ENCODE results near the gene INTS6. TPM values are rescaled to one million over a fixed set of nuclear protein-coding genes. Genes with fewer than 3 reads are reported as not detected.

INTS6 gene
- total RNA-seq, 1 experiment from 2014 or later = 22.6 TPM

GRCh38 chr13:51475727-51476501 is 23.1 kb upstream of the INTS6 start:
- Histone ChIP-seq H3K36me3 (no peaks in the 10 kb centered on the region), H3K4me3 (no peak overlapping the region), H3K27me3 (no peaks in the 10 kb centered on the region), H3K9me3 (no peaks in the 10 kb centered on the region)
- DNase-seq = no peak

DNA sequence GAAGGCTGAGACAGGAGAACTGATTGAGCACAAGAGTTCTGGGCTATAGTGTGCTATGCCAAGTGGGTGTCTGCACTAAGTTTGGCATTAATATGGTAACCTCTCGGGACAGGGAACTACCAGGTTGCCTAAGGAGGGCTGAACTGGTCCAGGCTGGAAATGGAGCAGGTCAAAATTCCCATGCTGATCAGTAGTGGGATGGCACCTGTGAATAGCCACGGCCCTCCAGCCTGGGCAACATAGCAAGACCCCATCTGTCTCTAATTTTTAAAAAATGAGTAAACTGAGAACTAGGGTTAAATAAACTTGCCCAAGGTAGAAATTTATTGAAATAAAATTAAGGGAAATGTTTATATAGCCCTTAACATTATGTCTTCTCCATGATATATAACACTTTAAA is 17.0 kb upstream of the INTS6 start:
- H3K4me3 ChIP-seq = no peak overlapping the region
- H3K27me3 ChIP-seq = no peaks in the 10 kb centered on the region
- H3K36me3 ChIP-seq = no peaks in the 10 kb centered on the region
- no peak for DNase-seq
- no peaks in the 10 kb centered on the region for H3K9me3 ChIP-seq

GRCh38 chr13:51467730-51468129 is 14.9 kb upstream of the INTS6 start:
- H3K4me3 ChIP-seq = no peak overlapping the region
- H3K9me3 ChIP-seq = no peaks in the 10 kb centered on the region
- no peaks in the 10 kb centered on the region for H3K36me3 ChIP-seq
- DNase-seq = no peak
- no peaks in the 10 kb centered on the region for H3K27me3 ChIP-seq

- Histone ChIP-seq H3K36me3 (no peaks in the 10 kb centered on the region), H3K4me3 (no peak overlapping the region), H3K27me3 (no peaks in the 10 kb centered on the region), H3K9me3 (no peaks in the 10 kb centered on the region)
- no peak for DNase-seq
These were observed 12.3 kb upstream of the INTS6 start for GRCh38 chr13:51465124-51465523.

DNA sequence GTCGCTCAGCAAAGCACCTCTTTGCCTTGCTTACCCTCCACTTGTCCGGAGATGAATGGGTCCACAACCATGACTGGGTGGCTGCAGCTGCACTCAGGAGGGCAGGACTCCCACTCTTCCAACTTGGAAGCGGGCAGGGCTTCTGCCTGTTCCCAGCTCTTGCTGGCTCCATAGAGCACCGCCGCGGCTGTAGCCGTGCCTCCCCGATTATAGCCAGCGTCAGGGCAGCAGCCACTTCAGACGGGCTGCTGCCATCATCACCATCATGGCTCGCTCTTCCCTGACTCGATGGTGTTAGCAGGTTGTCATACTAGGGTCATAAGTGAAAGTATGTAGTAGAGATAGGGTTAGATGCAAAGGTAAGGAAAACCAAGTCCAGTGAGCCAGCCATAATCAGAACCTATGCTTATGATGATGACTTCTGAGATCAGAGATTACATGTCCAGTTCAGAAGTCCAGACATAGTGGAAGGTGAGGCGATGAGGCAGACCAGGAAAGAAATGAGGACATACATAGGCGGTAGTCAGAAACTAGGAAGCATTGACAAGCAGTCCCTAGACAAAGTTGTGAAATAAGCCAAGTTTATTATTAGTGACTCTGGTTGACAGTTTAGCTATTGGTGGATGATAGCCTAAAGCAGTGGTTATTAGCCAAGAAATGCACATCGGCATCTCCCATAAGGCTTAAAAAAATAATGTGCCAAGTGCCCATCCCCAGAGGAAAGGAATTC is 4.4 kb upstream of the INTS6 start:
- DNase-seq = no peak
- no peaks in the 10 kb centered on the region for H3K27me3 ChIP-seq

GRCh38 chr13:51456510-51456909 is 3.7 kb upstream of the INTS6 start:
- H3K27me3 ChIP-seq = no peaks in the 10 kb centered on the region
- H3K9me3 ChIP-seq = no peaks in the 10 kb centered on the region; the same call in 1 of the 2 replicates
- H3K4me3 ChIP-seq = no peak overlapping the region
- H3K36me3 ChIP-seq = peaks cover 22% of the 10 kb centered on the region
- no peak for DNase-seq

More for the DNA sequence above, 4.4 kb upstream of the INTS6 start:
- H3K9me3 ChIP-seq = no peaks in the 10 kb centered on the region; the same call in 1 of the 2 replicates
- peaks cover 22% of the 10 kb centered on the region for H3K36me3 ChIP-seq
- H3K4me3 ChIP-seq = no peak overlapping the region

GRCh38 chr13:51455532-51455931 is 2.7 kb upstream of the INTS6 start:
- Histone ChIP-seq H3K4me3 (no peak overlapping the region), H3K9me3 (no peaks in the 10 kb centered on the region; the same call in 1 of the 2 replicates), H3K36me3 (peaks cover 30% of the 10 kb centered on the region), H3K27me3 (no peaks in the 10 kb centered on the region)
- DNase-seq = no peak

DNA sequence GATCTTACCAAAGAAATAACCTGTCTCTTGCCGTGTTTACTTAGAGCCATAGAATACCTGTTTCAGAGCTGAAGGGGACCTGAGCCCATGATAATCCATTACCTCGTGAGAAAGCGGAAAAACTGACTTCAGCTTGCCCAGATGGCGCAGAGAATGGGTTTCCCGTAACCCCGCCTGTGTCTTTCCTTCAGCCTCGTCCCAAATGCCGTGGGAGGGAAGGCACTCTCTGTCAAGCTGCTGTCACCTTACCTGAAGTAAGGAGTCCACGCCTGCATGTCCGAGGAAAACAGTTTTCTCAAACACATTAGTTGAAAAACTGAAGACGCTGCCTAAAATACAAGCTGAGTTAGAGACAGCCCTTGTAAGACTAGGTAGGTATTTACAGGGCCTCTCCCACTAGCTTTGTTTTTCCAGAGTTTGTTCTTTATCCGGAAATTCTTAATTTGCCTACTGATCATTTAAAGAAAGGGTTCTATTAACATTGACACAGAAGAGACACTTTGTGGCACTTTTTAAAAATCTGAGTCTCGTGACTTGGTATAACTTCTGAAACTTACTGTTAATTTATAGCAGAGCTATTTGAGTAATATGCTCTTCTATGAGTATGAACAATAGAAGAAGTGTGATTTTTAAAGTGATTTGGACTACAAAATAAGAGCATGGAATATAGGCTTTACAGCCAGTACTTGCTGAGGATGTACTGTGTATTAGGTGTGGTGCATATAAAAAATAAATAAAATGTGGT is 1.3 kb upstream of the INTS6 start:
- Histone ChIP-seq H3K27me3 (no peaks in the 10 kb centered on the region), H3K9me3 (no peaks in the 10 kb centered on the region; the same call in 1 of the 2 replicates), H3K36me3 (peaks cover 44% of the 10 kb centered on the region), H3K4me3 (peak overlapping the region; percentile 70)
- no peak for DNase-seq

GRCh38 chr13:51453207-51453958 is 547 bp upstream of the INTS6 start:
- H3K4me3 ChIP-seq = peak overlapping the region; percentile 70
- peaks cover 52% of the 10 kb centered on the region for H3K36me3 ChIP-seq
- no peaks in the 10 kb centered on the region for H3K27me3 ChIP-seq
- H3K9me3 ChIP-seq = no peaks in the 10 kb centered on the region
- DNase-seq = no peak

DNA sequence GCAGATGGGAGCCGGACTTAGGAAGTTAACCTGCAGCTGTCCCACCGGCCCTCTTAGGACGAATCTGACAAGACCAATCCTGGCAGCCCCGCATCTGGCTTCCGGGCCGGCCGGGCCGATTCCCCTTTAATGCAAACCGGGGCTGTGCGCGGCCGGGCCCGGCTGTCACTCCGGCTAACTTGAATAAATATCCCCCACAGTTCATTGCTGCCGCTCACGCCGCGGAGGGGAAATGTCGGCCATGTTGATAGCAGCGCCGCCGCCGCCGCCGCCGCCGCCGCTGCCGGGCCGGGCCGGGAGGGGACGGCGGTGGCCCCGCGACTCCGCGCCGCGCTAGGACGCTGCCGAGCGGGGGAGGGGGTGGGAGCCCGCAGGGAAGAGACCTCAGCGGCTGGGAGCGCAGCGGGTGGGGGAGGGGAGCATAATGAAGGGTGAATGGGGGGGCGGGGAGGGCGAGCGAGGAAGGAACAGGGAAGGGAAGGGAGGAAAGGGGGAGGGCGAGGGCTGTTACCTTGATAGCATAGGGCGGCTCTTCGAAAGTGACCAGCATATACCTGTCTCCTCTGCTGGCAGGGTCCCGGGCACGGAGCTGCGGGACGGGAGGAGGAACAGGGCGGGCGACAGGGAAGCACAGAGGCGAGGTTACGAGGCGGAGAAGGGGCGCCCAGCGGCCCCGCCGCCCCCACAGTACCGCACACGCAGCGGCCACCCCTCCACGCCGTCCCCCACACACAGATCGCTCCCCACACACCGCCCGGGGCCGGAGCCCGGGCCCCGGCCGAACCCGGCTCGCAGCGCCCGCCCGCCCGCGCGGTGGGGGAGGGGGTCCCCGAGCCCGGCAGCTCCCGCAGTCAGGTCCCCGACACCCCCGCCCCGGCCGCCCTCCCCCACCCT is 1.1 kb downstream of the INTS6 start:
- peak; percentile 71 for DNase-seq
- peaks cover 66% of the 10 kb centered on the region for H3K36me3 ChIP-seq
- peak overlapping the region; percentile 83 for H3K4me3 ChIP-seq
- H3K27me3 ChIP-seq = no peaks in the 10 kb centered on the region
- no peaks in the 10 kb centered on the region for H3K9me3 ChIP-seq

- DNase-seq = no peak
- H3K27me3 ChIP-seq = no peaks in the 10 kb centered on the region
- H3K36me3 ChIP-seq = peaks cover 69% of the 10 kb centered on the region
- peak overlapping the region; percentile 83 for H3K4me3 ChIP-seq
- no peaks in the 10 kb centered on the region for H3K9me3 ChIP-seq
These were observed 1.7 kb downstream of the INTS6 start for GRCh38 chr13:51451134-51451466.

GRCh38 chr13:51449018-51449417 is 3.8 kb downstream of the INTS6 start:
- Histone ChIP-seq H3K27me3 (no peaks in the 10 kb centered on the region), H3K4me3 (no peak overlapping the region), H3K36me3 (peaks cover 51% of the 10 kb centered on the region), H3K9me3 (no peaks in the 10 kb centered on the region)
- DNase-seq = no peak

DNA sequence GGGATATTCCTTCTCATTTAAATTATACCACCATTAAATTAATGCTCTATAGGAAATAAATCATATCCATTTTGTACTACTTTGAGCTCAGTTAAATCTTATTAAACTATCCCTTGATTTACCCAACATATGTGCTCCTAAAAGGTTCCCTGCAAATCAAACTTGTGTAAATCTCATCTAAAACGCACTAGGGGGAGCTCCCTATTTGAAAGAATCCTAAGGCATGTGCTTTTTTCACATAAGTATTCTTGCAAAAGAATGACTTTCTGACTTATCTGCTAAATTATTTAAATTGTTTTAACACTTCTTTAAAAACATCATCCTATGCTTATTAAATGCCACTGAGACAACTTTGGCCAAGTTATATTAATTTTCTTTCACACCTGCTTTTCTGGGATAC is 7.9 kb downstream of the INTS6 start:
- Histone ChIP-seq H3K27me3 (no peaks in the 10 kb centered on the region), H3K36me3 (peaks cover 38% of the 10 kb centered on the region), H3K9me3 (no peaks in the 10 kb centered on the region), H3K4me3 (no peak overlapping the region)
- DNase-seq = no peak

DNA sequence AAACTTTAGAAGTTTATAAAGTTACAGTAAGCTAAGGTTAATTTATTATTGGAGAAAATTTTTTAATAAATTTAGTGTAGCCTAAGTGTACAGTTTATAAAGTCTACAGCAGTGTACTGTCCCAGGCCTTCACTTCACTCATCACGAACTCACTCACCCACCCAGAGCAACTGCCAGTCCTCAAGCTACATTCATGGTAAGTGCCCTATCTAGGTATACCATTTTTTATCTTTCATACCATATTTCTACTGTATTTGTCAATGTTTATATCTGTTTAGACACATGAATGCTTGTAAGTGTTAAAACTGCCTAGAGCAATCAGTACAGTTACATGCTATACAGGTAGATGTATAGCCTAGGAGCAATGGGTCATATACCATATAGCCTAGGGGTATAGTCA is 12.5 kb downstream of the INTS6 start:
- DNase-seq = no peak
- Histone ChIP-seq H3K4me3 (no peak overlapping the region), H3K9me3 (no peaks in the 10 kb centered on the region), H3K36me3 (peaks cover 5% of the 10 kb centered on the region), H3K27me3 (no peaks in the 10 kb centered on the region)

DNA sequence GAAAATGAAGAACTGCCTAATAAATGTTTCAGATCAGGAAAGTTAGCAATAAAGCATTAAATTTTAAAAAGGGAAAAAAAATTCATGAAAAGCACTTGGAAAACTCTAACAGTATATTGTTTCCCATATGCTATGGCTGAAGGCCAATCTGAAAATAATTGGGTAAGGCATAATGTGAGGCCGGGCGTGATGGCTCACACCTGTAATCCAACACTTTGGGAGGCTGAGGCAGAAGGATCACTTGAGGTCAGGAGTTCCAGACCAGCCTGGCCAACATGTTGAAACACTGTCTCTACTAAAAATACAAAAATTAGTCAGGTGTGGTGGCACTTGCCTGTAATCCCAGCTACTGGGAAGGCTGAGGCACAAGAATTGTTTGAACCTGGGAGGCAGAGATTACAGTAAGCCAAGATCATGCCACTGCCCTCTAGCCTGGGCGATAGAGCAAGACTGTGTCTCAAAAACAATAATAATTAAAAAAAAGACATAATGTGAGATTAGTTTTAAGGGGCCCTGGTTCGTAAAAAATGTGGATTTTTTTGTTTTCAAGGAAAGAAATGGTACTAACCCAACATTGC is 15.2 kb downstream of the INTS6 start:
- peaks cover 17% of the 10 kb centered on the region for H3K36me3 ChIP-seq
- DNase-seq = no peak
- no peaks in the 10 kb centered on the region for H3K27me3 ChIP-seq
- H3K4me3 ChIP-seq = no peak overlapping the region
- no peaks in the 10 kb centered on the region for H3K9me3 ChIP-seq

All from MG63 (cell line).